CD4-positive, CD25-positive, alpha-beta regulatory T cell (primary cell): ENCODE results near the gene ACOT7. TPM values are rescaled to one million over a fixed set of nuclear protein-coding genes. Genes with fewer than 3 reads are reported as not detected.

Experiments used
- ATAC-seq, 2 donors: fragments of 150-1000 bp; cut with Tn5 transposase; one replicate each; pipeline ENCODE4 v1.10.0; 2021; ENCODE audit warnings: low read depth in 2 of 2, moderate number of reproducible peaks in 2 of 2, moderate library complexity in 1 of 2
- DNase-seq, 3 donors: peaks; one replicate each; pipeline versions ENCODE4 v3.0.0 to v3.0.0-alpha.2; 2012 to 2022; ENCODE audit warnings: mixed read lengths in 1 of 3
- H3K27ac ChIP-seq: one replicate; pipeline ENCODE4 v1.7.0; 2013; ENCODE audit warnings: mild to moderate bottlenecking, low read length; ENCODE audit not compliant: insufficient read depth, poor library complexity, severe bottlenecking
- H3K27me3 ChIP-seq: one replicate; pipeline ENCODE4 v1.7.0; 2013; ENCODE audit warnings: low read length; ENCODE audit not compliant: control insufficient read depth, insufficient read depth
- H3K36me3 ChIP-seq: one replicate; pipeline ENCODE4 v1.7.0; 2013; ENCODE audit warnings: mild to moderate bottlenecking, low read length, moderate library complexity; ENCODE audit not compliant: control insufficient read depth, insufficient read depth
- H3K4me1 ChIP-seq: 2 replicates; pipeline ENCODE4 v1.7.0; 2013; ENCODE audit warnings: mild to moderate bottlenecking, low read length; ENCODE audit not compliant: insufficient read depth, control insufficient read depth, poor library complexity, severe bottlenecking
- H3K4me3 ChIP-seq: one replicate; pipeline ENCODE4 v1.7.0; 2013; ENCODE audit warnings: low read depth, mild to moderate bottlenecking, low read length, moderate library complexity
- H3K9me3 ChIP-seq, 2 experiments: 1 replicate in 1 of 2; 2 replicates in 1 of 2; pipeline ENCODE4 v1.7.0; 2013; ENCODE audit warnings: low read length in 2 of 2, mild to moderate bottlenecking in 1 of 2, moderate library complexity in 1 of 2; ENCODE audit not compliant: control insufficient read depth in 2 of 2
- H3K27ac Mint-ChIP-seq, 3 donors: one replicate each; pipeline ENCODE4 v1.8.0; 2020 to 2022; ENCODE audit warnings: mild to moderate bottlenecking in 3 of 3, mixed read lengths in 3 of 3, moderate library complexity in 2 of 3
- H3K27me3 Mint-ChIP-seq: one replicate; pipeline ENCODE4 v1.8.0; 2022; ENCODE audit warnings: mild to moderate bottlenecking, mixed read lengths
- H3K36me3 Mint-ChIP-seq: one replicate; pipeline ENCODE4 v1.8.0; 2020; ENCODE audit warnings: mixed read lengths
- H3K4me1 Mint-ChIP-seq, 4 donors: one replicate each; pipeline ENCODE4 v1.8.0; 2020 to 2022; ENCODE audit warnings: mixed read lengths in 4 of 4, mild to moderate bottlenecking in 1 of 4
- H3K4me3 Mint-ChIP-seq, 4 donors: one replicate each; pipeline ENCODE4 v1.8.0; 2020 to 2022; ENCODE audit warnings: mild to moderate bottlenecking in 4 of 4, mixed read lengths in 4 of 4, moderate library complexity in 3 of 4
- H3K9me3 Mint-ChIP-seq, 7 donors: one replicate each; pipeline ENCODE4 v1.8.0; 2020 to 2022; ENCODE audit warnings: mixed read lengths in 7 of 7, mild to moderate bottlenecking in 3 of 7, moderate library complexity in 2 of 7
- polyA plus RNA-seq, 4 donors: library from polyadenylated mRNA; unstranded; fragments of 300-500 nt; fragmentation: Illumina TruSeq; gene quantifications; one replicate each; pipeline ENCODE4 v1.2.3, GENCODE V29; 2021
- total RNA-seq: library from RNA; stranded (reverse); gene quantifications from one replicate; pipeline ENCODE4 v1.2.3, GENCODE V29; 2022

ACOT7 gene
- total and polyA plus RNA-seq, 5 donors from 2014 or later: 9.3 to 13.6 (median 9.8) TPM

- Mint-ChIP-seq H3K36me3 (peaks cover 14% of the 10 kb centered on the region), H3K9me3 (no peaks in the 10 kb centered on the region), H3K4me1 (no peaks in the 10 kb centered on the region), H3K4me3 (no peak overlapping the region), H3K27ac (no peak overlapping the region), H3K27me3 (no peaks in the 10 kb centered on the region)
- Histone ChIP-seq H3K4me1 (no peaks in the 10 kb centered on the region), H3K27me3 (no peaks in the 10 kb centered on the region), H3K4me3 (no peak overlapping the region), H3K36me3 (no peaks in the 10 kb centered on the region), H3K27ac (no peak overlapping the region), H3K9me3 (no peaks in the 10 kb centered on the region)
- no peak for ATAC-seq
- DNase-seq: no peak
Measured at GRCh38 chr1:6302568-6302967, 91.0 kb downstream of the ACOT7 start.

- H3K9me3 ChIP-seq: no peaks in the 10 kb centered on the region
- Mint-ChIP-seq H3K9me3 (no peaks in the 10 kb centered on the region), H3K4me1 (no peaks in the 10 kb centered on the region), H3K36me3 (peaks cover 10% of the 10 kb centered on the region), H3K4me3 (no peak overlapping the region), H3K27me3 (no peaks in the 10 kb centered on the region), H3K27ac (no peak overlapping the region)
- no peaks in the 10 kb centered on the region for H3K27me3 ChIP-seq
- no peak overlapping the region for H3K27ac ChIP-seq
- H3K36me3 ChIP-seq: no peaks in the 10 kb centered on the region
- no peak for DNase-seq
- no peak overlapping the region for H3K4me3 ChIP-seq
- H3K4me1 ChIP-seq: no peaks in the 10 kb centered on the region
- ATAC-seq: no peak
Measured at GRCh38 chr1:6301526-6301925, 92.0 kb downstream of the ACOT7 start.

GRCh38 chr1:6300342-6301048 is 93.1 kb downstream of the ACOT7 start:
- H3K27ac Mint-ChIP-seq: no peak overlapping the region
- ATAC-seq: no peak

GRCh38 chr1:6299557-6300165 is 93.9 kb downstream of the ACOT7 start:
- Mint-ChIP-seq H3K36me3 (peaks cover 10% of the 10 kb centered on the region), H3K27ac (peak overlapping the region in 1 of 3 donors; percentile 71), H3K4me1 (no peaks in the 10 kb centered on the region), H3K9me3 (no peaks in the 10 kb centered on the region), H3K4me3 (no peak overlapping the region), H3K27me3 (no peaks in the 10 kb centered on the region)
- no peak overlapping the region for H3K4me3 ChIP-seq
- no peak overlapping the region for H3K27ac ChIP-seq
- ATAC-seq (no peak), DNase-seq (no peak)
- no peaks in the 10 kb centered on the region for H3K9me3 ChIP-seq
- no peaks in the 10 kb centered on the region for H3K36me3 ChIP-seq
- no peaks in the 10 kb centered on the region for H3K4me1 ChIP-seq
- no peaks in the 10 kb centered on the region for H3K27me3 ChIP-seq

More at GRCh38 chr1:6300342-6301048, 93.1 kb downstream of the ACOT7 start:
- Histone ChIP-seq H3K27ac (no peak overlapping the region), H3K27me3 (no peaks in the 10 kb centered on the region), H3K36me3 (no peaks in the 10 kb centered on the region), H3K4me3 (no peak overlapping the region), H3K9me3 (no peaks in the 10 kb centered on the region), H3K4me1 (no peaks in the 10 kb centered on the region)
- Mint-ChIP-seq H3K4me3 (peak overlapping the region in 1 of 4 donors; percentile 23), H3K9me3 (no peaks in the 10 kb centered on the region), H3K27me3 (no peaks in the 10 kb centered on the region), H3K36me3 (peaks cover 7% of the 10 kb centered on the region), H3K4me1 (no peaks in the 10 kb centered on the region)
- no peak for DNase-seq

- H3K36me3 Mint-ChIP-seq: peaks cover 11% of the 10 kb centered on the region
- no peaks in the 10 kb centered on the region for H3K9me3 Mint-ChIP-seq
- no peaks in the 10 kb centered on the region for H3K4me1 Mint-ChIP-seq
- H3K27me3 Mint-ChIP-seq: no peaks in the 10 kb centered on the region
- no peak overlapping the region for H3K27ac ChIP-seq
- H3K27ac Mint-ChIP-seq: no peak overlapping the region
- no peak overlapping the region for H3K4me3 ChIP-seq
- no peaks in the 10 kb centered on the region for H3K9me3 ChIP-seq
- H3K36me3 ChIP-seq: peaks cover under 1% of the 10 kb centered on the region
- H3K4me3 Mint-ChIP-seq: no peak overlapping the region
- no peak for ATAC-seq
- no peak for DNase-seq
- H3K4me1 ChIP-seq: no peaks in the 10 kb centered on the region
- no peaks in the 10 kb centered on the region for H3K27me3 ChIP-seq
Measured at GRCh38 chr1:6298940-6299465, 94.6 kb downstream of the ACOT7 start.

- DNase-seq (no peak), ATAC-seq (no peak)
- peaks cover 3% of the 10 kb centered on the region for H3K36me3 ChIP-seq
- Mint-ChIP-seq H3K27me3 (no peaks in the 10 kb centered on the region), H3K27ac (no peak overlapping the region), H3K36me3 (peaks cover 13% of the 10 kb centered on the region), H3K4me1 (no peaks in the 10 kb centered on the region), H3K9me3 (no peaks in the 10 kb centered on the region), H3K4me3 (no peak overlapping the region)
- H3K27me3 ChIP-seq: no peaks in the 10 kb centered on the region
- H3K27ac ChIP-seq: no peak overlapping the region
- no peaks in the 10 kb centered on the region for H3K4me1 ChIP-seq
- no peak overlapping the region for H3K4me3 ChIP-seq
- H3K9me3 ChIP-seq: no peaks in the 10 kb centered on the region
Measured at GRCh38 chr1:6298530-6298929, 95.0 kb downstream of the ACOT7 start.

- no peaks in the 10 kb centered on the region for H3K9me3 ChIP-seq
- ATAC-seq (no peak), DNase-seq (no peak)
- H3K36me3 ChIP-seq: peaks cover 3% of the 10 kb centered on the region
- no peak overlapping the region for H3K4me3 Mint-ChIP-seq
- H3K27ac ChIP-seq: no peak overlapping the region
- no peaks in the 10 kb centered on the region for H3K4me1 Mint-ChIP-seq
- no peak overlapping the region for H3K27ac Mint-ChIP-seq
- H3K27me3 ChIP-seq: no peaks in the 10 kb centered on the region
- H3K9me3 Mint-ChIP-seq: no peaks in the 10 kb centered on the region
- H3K4me3 ChIP-seq: no peak overlapping the region
- H3K36me3 Mint-ChIP-seq: peaks cover 14% of the 10 kb centered on the region
- no peaks in the 10 kb centered on the region for H3K27me3 Mint-ChIP-seq
- no peaks in the 10 kb centered on the region for H3K4me1 ChIP-seq
Measured at GRCh38 chr1:6295910-6296309, 97.7 kb downstream of the ACOT7 start.
